SK-N-MC (cell line): ENCODE measurements around the gene CTU2.

Experiments used
- FOXP2 ChIP-seq: optimal IDR thresholded peaks from 2 replicates; pipeline ENCODE3; 2011; ENCODE audit warnings: mild to moderate bottlenecking, moderate library complexity; ENCODE audit not compliant: insufficient read depth; ENCODE audit errors: extremely low read length, control extremely low read depth
- POLR2AphosphoS5 ChIP-seq: IDR thresholded peaks from 2 replicates; pipeline ENCODE4 v1.6.1; 2012; ENCODE audit warnings: mild to moderate bottlenecking, low read depth, low read length, borderline replicate concordance

DNA sequence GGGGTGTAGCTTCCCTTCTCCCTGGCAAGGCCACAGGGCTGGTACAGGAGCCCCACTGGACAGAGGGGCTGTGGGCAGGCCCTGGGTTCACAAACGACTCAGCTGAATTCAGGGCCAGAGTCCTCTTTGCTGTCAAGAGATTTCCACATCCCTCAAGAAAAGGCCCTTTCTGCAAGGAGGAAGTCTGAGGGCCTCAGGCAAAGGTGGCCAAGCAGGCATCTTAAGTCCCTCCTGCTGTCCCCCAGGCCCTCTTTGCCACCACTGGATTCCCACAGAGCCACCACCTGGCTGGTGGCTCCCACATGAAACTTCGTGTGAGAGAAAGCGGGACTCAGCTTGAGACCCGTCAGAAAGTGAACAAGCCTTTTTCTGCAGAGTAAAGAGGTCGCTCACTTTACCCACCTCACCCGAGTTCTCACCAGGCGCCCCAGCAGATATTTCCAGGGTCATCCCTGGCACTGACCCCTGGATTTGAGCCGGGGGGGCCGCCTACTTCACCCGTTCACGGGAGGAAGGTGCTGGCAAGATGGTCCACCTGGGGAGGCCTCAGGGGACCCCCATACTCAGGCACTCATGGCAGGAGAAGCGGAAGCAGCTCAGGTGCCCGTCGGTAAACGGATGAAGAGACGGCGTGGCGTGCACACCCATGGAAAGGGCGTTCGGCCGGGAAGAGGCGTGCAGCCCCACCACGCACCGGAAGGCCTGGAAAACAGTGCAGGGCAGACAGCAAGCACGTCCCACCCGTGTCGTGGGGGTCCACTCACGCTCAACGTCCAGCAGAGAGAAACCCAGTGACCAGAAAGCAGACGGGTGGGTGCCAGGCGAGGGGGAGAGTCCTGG lies 3.7 kb upstream of the CTU2 start:
- TF ChIP-seq POLR2AphosphoS5: no peak
- no peak for TF ChIP-seq FOXP2
